GM19328 (cell line): ENCODE measurements around the gene ZBTB47.

Experiments used
- ATAC-seq: cut with Tn5 transposase; IDR thresholded peaks from one replicate; pipeline ENCODE4 v1.9.1; 2021; ENCODE audit warnings: mild to moderate bottlenecking, moderate library complexity; ENCODE audit not compliant: unreplicated experiment

The ZBTB47 gene

GRCh38 chr3:42698216-42698910 lies 44.9 kb downstream of the ZBTB47 start:
- no peak for ATAC-seq

- no peak for ATAC-seq
Observed at GRCh38 chr3:42698911-42699230, 45.4 kb downstream of the ZBTB47 start.

GRCh38 chr3:42699511-42699971 lies 46.0 kb downstream of the ZBTB47 start:
- ATAC-seq = no peak

DNA sequence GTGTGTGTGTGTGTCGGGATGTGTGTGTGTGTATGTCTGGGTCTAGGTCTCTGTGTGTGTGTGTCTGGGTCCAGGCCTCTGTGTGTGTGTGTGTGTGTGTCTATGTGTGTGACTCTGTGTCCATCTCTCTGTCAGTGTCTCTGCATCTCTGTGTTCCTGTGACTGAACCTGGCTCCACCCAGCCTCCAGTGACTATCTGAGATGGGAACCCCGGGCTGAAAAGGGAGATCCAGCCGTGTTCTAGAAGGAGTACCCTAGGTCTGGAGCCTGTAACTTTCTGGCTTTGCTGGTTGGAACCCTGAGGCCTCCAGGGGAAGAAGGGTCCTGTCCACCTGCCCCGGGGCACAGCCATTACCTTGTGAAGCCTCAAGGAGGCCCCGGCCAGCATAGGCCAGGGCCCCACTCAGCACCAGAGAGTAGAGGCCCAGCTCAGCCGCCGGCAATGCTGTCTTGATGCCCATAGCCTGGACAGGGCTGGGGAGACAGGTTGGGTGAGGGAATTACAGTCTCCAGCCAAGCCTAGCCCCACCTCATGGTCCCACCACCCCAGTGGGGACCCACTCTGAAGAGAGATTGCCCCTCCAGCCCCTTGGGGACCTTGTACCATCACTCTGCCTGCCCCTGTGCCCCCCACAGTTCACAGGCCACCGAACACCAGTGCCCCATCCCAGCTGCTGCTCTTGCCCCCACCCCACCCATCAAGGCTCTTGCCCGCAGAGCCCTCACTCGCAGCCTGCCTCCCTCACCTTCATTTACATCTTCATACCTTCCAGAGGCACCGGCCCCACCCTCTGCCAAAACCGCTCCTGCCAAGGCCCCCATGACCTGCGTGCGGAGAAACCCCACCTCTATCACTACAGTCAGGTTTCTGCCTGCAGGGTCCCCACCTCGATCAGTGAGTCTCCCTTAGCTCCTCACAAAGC lies 47.1 kb downstream of the ZBTB47 start:
- ATAC-seq = no peak

DNA sequence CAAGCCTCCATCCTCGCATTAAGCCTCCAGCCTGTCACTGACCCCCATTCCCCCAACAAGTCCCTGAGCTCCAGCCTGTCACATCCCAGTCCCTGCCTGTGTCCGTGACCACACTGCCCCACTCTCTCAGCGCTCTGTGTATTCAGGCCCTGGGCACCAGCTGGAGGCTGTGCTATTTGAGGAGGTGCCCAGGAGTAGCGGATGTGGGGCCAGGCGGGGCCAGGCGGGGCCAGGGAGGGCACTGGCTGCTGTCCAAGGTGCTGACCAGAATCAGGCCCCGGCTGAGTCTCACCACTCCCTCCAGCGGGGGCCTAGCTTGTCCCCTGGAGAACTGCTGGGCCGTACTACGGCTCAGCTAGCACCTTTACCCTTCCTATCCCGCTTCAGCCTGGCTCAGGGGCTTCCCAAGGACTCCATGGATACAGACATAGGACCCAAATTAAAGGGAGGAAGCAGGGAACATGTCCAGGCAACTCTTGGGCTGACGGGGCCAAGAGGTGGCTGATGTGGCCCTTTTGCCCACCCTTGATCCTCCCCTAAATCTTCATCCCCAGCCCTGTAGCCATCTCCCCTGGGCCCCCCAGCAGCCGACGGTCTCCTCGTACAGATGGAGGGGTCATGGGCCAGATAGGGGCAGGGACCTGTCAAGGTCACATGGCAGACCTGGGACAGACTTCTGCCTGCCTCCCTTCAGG lies 48.0 kb downstream of the ZBTB47 start:
- ATAC-seq = no peak

DNA sequence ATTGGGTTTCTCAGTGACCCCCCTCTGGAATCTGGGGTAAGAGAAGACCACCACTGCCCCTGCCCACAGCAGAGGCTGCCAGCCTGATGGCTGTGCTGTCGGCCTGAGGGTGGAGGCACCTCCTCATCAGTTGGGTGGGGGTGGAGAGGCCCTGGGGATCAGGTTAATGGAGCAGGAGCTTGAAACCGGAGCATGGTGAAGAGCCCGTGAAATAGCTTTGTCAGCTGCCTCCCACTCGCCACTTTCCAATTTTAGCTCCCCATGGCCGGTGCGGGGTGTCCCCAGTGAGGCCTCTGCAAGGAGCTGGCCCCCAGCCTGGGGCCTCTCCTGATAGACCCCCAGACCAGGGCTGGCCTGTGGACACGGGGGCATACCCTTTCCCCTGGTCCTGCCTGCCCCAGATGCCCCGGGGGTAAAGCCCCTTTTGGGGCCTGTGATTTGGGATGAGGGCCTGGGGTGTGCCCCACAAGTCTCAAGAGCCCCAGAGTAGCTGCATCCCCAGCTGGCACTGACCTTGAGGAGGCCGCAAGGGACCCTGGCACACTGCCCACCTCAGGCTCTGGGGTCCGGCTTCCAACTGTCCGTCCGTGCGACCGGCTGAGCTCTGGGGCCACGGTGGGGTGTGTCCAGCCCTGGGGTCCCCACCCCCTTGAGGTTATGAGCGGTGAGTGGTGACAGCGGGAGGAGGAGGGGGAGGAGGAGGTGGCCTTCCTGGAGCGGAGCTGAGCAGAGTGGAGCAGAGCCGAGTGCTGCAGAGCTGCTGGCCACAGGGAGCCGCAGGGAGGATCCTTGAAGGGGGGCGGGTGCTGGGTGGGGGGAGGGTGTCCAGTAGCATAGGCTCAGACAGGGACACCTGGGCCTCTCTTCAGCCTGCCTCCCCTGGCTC lies 48.8 kb downstream of the ZBTB47 start, which contains the start of gene HHATL:
Gene HHATL, minus strand, starts transcription at position 733 of the 886 bp plus-strand sequence. CDS start 1,972 bp downstream, outside the sequence.
- ATAC-seq = no peak

GRCh38 chr3:42702982-42703694 lies 49.6 kb downstream of the ZBTB47 start:
- ATAC-seq = no peak

- no peak for ATAC-seq
Observed at GRCh38 chr3:42703695-42704025, 50.2 kb downstream of the ZBTB47 start.

DNA sequence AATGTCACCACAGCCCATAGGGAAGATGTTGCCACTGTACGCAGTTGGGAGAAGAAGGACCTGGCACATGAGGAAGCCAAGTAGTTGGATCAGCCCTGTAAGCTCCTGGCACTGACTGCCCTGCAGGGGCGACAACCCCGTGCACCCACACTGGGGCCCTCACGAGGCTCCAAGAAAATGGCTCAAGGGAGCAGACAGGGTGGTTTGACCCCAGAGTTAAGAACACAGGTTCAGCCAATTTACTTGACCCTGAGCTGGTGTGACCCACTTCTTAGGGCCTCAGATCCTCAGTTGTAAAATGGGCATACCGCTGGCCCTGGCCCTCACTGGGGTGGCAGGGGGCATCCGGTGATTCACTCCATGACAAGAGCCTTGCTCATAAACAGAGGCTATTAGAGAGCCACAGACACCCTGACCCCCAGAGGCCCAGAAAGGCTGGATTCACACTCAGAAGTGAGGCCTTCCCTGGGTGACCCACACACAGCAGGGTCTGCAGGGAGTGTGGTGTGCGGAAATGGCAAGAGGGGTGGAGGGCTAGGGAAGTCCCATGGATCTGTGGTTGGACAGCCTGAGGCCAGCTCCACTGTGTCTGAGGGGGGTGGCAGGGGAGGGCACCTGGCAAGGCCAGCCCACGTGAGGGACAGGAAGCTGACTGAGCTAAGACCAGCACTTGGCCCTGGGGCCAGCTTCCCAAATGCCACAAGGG lies 50.8 kb downstream of the ZBTB47 start:
- ATAC-seq = no peak

GRCh38 chr3:42705058-42705767 lies 51.7 kb downstream of the ZBTB47 start:
- no peak for ATAC-seq

- ATAC-seq = no peak
Observed at GRCh38 chr3:42705962-42706585, 52.6 kb downstream of the ZBTB47 start.

- ATAC-seq = no peak
Observed at GRCh38 chr3:42706721-42707619, 53.5 kb downstream of the ZBTB47 start.

GRCh38 chr3:42707620-42708355 lies 54.3 kb downstream of the ZBTB47 start:
- no peak for ATAC-seq

DNA sequence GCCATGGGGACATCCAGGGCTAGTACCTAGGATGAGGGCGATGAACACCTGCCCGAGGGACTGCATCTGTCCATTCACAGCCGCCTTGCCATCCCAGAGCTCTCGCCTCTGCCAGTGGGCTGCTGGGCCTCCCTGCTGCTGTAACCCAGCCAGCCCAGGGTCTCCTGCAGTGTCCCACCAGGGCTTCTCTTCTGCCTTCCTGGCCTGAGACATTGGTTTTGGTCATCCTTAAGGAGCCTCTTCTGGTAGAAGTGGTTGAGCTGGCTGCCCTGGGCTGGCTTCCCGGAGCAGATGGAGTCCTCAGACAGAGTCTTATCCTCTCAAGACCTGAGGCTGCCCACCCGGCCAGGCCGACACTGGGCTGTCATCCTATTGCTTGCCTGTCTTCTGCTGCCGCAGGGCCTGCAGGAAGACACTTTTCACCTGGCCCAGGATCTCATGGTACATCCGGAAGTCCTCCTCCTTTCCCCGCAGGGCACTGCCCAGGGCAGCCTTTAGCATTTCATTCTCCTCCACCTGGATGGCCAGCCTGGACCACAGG lies 55.2 kb downstream of the ZBTB47 start:
- no peak for ATAC-seq

DNA sequence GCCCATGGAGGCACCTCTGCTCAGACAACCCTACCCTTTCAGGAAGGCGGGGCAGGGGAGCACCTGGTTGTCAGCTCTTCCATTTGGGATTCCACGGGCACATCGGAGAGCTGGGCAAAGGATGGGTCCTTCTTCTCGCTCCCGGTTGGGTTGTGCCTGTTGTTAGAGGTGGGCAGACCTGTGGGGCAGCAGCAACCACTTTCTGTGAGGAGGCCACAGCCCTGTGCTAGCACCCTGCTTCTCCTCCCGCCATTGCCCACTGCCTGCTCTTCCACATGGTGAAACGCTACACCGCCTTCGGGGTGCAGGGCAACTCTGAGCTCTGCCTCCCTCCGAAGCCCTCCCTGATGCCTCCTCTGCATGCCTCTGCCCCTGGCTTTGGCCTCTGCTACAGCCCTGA lies 56.1 kb downstream of the ZBTB47 start:
- ATAC-seq = no peak

DNA sequence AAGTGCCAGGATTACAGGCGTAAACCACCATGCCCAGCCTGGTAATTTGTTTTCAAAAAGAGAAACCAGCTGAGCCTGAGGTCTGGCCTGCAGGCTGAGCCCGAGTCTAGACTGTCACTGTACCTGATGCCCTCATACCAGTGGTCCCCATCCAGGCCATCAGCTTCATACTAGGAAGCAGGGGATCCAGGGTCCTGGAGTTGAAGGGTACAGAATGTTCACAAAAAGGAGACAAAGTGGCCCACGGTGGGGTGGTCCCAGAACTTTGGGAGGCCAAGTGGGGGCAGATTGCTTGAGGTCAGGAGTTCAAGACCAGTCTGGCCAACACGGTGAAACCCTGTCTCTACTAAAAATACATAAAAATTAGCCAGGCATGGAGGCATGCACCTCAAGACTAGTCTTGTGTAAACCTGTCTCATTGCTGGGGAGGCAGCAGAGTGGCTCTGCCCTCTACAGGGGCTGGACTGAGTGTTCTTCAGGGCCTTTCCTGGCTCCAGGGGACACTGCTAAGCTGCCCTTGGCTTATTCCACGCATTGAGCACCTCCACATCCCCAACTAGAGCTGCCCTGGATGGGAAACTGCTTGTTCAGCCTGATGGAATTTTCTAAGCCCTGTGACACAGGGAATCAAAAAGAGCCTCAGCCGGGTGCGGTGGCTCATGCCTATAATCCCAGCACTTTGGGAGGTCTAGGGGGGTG lies 57.0 kb downstream of the ZBTB47 start:
- ATAC-seq = no peak
